Neural progenitor cell (in vitro differentiated cells): Measurements from ENCODE around the gene ZMYND8. TPM values are rescaled to one million over a fixed set of nuclear protein-coding genes. Genes with fewer than 3 reads are reported as not detected.

ENCODE experiments used
- DNase-seq: peaks from one replicate; pipeline ENCODE4 v3.0.0-alpha.2; 2016; ENCODE audit warnings: low spot score
- H2AFZ ChIP-seq: fragments of 200-600 bp; sonication (generic); replicated peaks from 2 replicates; pipeline ENCODE4 v1.6.1; 2016; ENCODE audit warnings: antibody characterized with exemption
- H3F3A ChIP-seq: fragments of 200-600 bp; sonication (generic); 2 replicates; pipeline ENCODE4 v1.6.1; 2016; ENCODE audit warnings: antibody characterized with exemption, low read depth
- H3K27ac ChIP-seq: fragments of 200-600 bp; sonication (generic); 2 replicates; pipeline ENCODE4 v1.5.1; 2016; ENCODE audit warnings: mild to moderate bottlenecking
- H3K27me3 ChIP-seq: fragments of 200-600 bp; sonication (generic); 2 replicates; pipeline ENCODE4 v1.6.1; 2016; ENCODE audit warnings: mild to moderate bottlenecking, moderate library complexity
- H3K36me3 ChIP-seq: fragments of 200-600 bp; sonication (generic); 2 replicates; pipeline ENCODE4 v1.5.1; 2016
- H3K4me1 ChIP-seq: fragments of 200-600 bp; sonication (generic); 2 replicates; pipeline ENCODE4 v1.6.1; 2016; ENCODE audit warnings: mixed run types
- H3K4me2 ChIP-seq: fragments of 200-600 bp; sonication (generic); 2 replicates; pipeline ENCODE4 v1.6.1; 2016
- H3K4me3 ChIP-seq: fragments of 200-600 bp; sonication (generic); 2 replicates; pipeline ENCODE4 v1.5.1; 2016
- H3K79me2 ChIP-seq: fragments of 200-600 bp; sonication (generic); 2 replicates; pipeline ENCODE4 v1.6.1; 2016; ENCODE audit warnings: low read depth
- H3K9ac ChIP-seq: fragments of 200-600 bp; sonication (generic); 2 replicates; pipeline ENCODE4 v1.6.1; 2016
- H3K9me3 ChIP-seq: fragments of 200-600 bp; sonication (generic); 2 replicates; pipeline ENCODE4 v1.5.1; 2016; ENCODE audit warnings: low read depth
- H4K20me1 ChIP-seq: fragments of 200-600 bp; sonication (generic); 2 replicates; pipeline ENCODE4 v1.6.1; 2016; ENCODE audit warnings: low read depth
- H3K27ac Mint-ChIP-seq: 3 replicates; pipeline ENCODE4 v1.8.0; 2021; ENCODE audit warnings: mixed read lengths
- H3K27me3 Mint-ChIP-seq: 2 replicates; pipeline ENCODE4 v1.8.0; 2022; ENCODE audit warnings: low read depth, mild to moderate bottlenecking, inconsistent platforms, moderate library complexity, mixed read lengths; ENCODE audit not compliant: insufficient read depth
- H3K36me3 Mint-ChIP-seq: 3 replicates; pipeline ENCODE4 v1.8.0; 2021; ENCODE audit warnings: mixed read lengths
- H3K4me1 Mint-ChIP-seq: 3 replicates; pipeline ENCODE4 v1.8.0; 2021; ENCODE audit warnings: mixed read lengths
- H3K4me3 Mint-ChIP-seq: 3 replicates; pipeline ENCODE4 v1.8.0; 2021; ENCODE audit warnings: mild to moderate bottlenecking, moderate library complexity, mixed read lengths
- H3K9me3 Mint-ChIP-seq: 3 replicates; pipeline ENCODE4 v1.8.0; 2020; ENCODE audit warnings: mixed read lengths
- EZH2 ChIP-seq: fragments of 200-600 bp; sonication (generic); IDR thresholded peaks from 2 replicates; pipeline ENCODE4 v1.6.1; 2017; ENCODE audit warnings: antibody characterized with exemption, mild to moderate bottlenecking, moderate library complexity
- EZH2phosphoT487 ChIP-seq: fragments of 200-600 bp; sonication (generic); IDR thresholded peaks from 2 replicates; pipeline ENCODE4 v1.6.1; 2017; ENCODE audit warnings: antibody characterized with exemption
- total RNA-seq: library from RNA; depleted of rRNA; stranded (reverse); fragments of >200 nt; gene quantifications from 2 replicates; pipeline ENCODE4 v1.2.3, GENCODE V29; 2015; ENCODE audit warnings: low replicate concordance
- TF ChIP-seq, protein P1 (sequence below): fragments of 200-600 bp; sonication (generic); IDR thresholded peaks from 2 replicates; pipeline ENCODE4 v1.5.1; 2017; ENCODE audit warnings: antibody characterized with exemption, mild to moderate bottlenecking

Gene ZMYND8
- total RNA-seq, 1 donor from 2014 or later: 59.4 TPM

DNA sequence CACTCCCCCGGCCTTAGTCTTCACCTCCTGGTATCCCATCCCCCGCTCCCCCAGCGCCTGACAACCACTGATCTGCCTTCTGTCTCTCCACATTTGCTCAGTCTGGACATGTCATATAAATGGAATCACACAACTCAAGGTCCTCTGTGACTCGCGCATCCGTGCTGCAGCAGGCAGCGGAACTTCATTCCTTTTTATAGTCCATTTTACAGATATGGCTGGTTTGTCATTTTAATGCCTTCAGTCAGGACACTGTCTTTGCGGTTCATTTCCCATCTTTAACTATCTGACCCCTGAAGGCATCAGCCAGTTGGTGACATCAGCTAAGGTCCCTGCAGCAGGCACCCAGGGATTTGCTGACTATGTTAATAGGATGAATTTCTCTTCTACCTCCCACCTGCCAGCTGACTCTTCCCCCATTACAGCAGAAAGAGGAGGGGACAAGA, 125.7 kb downstream of the ZMYND8 start:
- Histone ChIP-seq H3K9ac (no peak overlapping the region), H3K9me3 (no peaks in the 10 kb centered on the region), H3K36me3 (peaks cover 9% of the 10 kb centered on the region), H3K27ac (no peak overlapping the region), H3K4me2 (no peak overlapping the region), H2AFZ (no peak overlapping the region), H3K4me1 (peaks cover 4% of the 10 kb centered on the region), H3F3A (peaks cover 16% of the 10 kb centered on the region), H4K20me1 (no peaks in the 10 kb centered on the region), H3K79me2 (peaks cover 35% of the 10 kb centered on the region), H3K4me3 (no peak overlapping the region), H3K27me3 (no peaks in the 10 kb centered on the region)
- peaks cover 7% of the 10 kb centered on the region for H3K4me1 Mint-ChIP-seq
- DNase-seq: no peak
- TF ChIP-seq, protein P1, sequence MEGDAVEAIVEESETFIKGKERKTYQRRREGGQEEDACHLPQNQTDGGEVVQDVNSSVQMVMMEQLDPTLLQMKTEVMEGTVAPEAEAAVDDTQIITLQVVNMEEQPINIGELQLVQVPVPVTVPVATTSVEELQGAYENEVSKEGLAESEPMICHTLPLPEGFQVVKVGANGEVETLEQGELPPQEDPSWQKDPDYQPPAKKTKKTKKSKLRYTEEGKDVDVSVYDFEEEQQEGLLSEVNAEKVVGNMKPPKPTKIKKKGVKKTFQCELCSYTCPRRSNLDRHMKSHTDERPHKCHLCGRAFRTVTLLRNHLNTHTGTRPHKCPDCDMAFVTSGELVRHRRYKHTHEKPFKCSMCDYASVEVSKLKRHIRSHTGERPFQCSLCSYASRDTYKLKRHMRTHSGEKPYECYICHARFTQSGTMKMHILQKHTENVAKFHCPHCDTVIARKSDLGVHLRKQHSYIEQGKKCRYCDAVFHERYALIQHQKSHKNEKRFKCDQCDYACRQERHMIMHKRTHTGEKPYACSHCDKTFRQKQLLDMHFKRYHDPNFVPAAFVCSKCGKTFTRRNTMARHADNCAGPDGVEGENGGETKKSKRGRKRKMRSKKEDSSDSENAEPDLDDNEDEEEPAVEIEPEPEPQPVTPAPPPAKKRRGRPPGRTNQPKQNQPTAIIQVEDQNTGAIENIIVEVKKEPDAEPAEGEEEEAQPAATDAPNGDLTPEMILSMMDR: no peak
- no peak for TF ChIP-seq EZH2phosphoT487
- no peak for TF ChIP-seq EZH2
- H3K36me3 Mint-ChIP-seq: peaks cover 30% of the 10 kb centered on the region
- H3K4me3 Mint-ChIP-seq: no peak overlapping the region
- H3K27me3 Mint-ChIP-seq: peaks cover 5% of the 10 kb centered on the region
- no peak overlapping the region for H3K27ac Mint-ChIP-seq
- no peaks in the 10 kb centered on the region for H3K9me3 Mint-ChIP-seq

GRCh38 chr20:47228654-47229053, 127.8 kb downstream of the ZMYND8 start:
- H3K4me1 Mint-ChIP-seq: peaks cover 7% of the 10 kb centered on the region
- Histone ChIP-seq H3F3A (peaks cover 16% of the 10 kb centered on the region), H3K4me2 (no peak overlapping the region), H3K79me2 (peaks cover 24% of the 10 kb centered on the region), H3K4me3 (no peak overlapping the region), H3K27me3 (no peaks in the 10 kb centered on the region), H3K9ac (no peak overlapping the region), H4K20me1 (no peaks in the 10 kb centered on the region), H3K36me3 (peaks cover 10% of the 10 kb centered on the region), H3K9me3 (no peaks in the 10 kb centered on the region), H2AFZ (no peak overlapping the region), H3K4me1 (peaks cover 4% of the 10 kb centered on the region), H3K27ac (no peak overlapping the region)
- no peak overlapping the region for H3K4me3 Mint-ChIP-seq
- no peak for TF ChIP-seq EZH2phosphoT487
- TF ChIP-seq EZH2: no peak
- TF ChIP-seq, protein P1: no peak
- H3K36me3 Mint-ChIP-seq: peaks cover 33% of the 10 kb centered on the region
- no peaks in the 10 kb centered on the region for H3K9me3 Mint-ChIP-seq
- peaks cover 4% of the 10 kb centered on the region for H3K27me3 Mint-ChIP-seq
- no peak overlapping the region for H3K27ac Mint-ChIP-seq
- DNase-seq: no peak

GRCh38 chr20:47227576-47227975, 128.9 kb downstream of the ZMYND8 start:
- H3K4me1 Mint-ChIP-seq: peaks cover 7% of the 10 kb centered on the region
- no peak for TF ChIP-seq EZH2
- TF ChIP-seq, protein P1: no peak
- H2AFZ ChIP-seq: no peak overlapping the region
- no peaks in the 10 kb centered on the region for H3K27me3 ChIP-seq
- H3K4me3 Mint-ChIP-seq: no peak overlapping the region
- H3K9me3 Mint-ChIP-seq: no peaks in the 10 kb centered on the region
- no peak overlapping the region for H3K4me2 ChIP-seq
- H4K20me1 ChIP-seq: no peaks in the 10 kb centered on the region
- no peak overlapping the region for H3K27ac ChIP-seq
- H3K79me2 ChIP-seq: peaks cover 27% of the 10 kb centered on the region
- peaks cover 19% of the 10 kb centered on the region for H3F3A ChIP-seq
- no peak overlapping the region for H3K9ac ChIP-seq
- peaks cover 10% of the 10 kb centered on the region for H3K36me3 ChIP-seq
- peaks cover 4% of the 10 kb centered on the region for H3K4me1 ChIP-seq
- no peak overlapping the region for H3K4me3 ChIP-seq
- no peaks in the 10 kb centered on the region for H3K9me3 ChIP-seq
- H3K36me3 Mint-ChIP-seq: peaks cover 36% of the 10 kb centered on the region
- DNase-seq: no peak
- H3K27ac Mint-ChIP-seq: no peak overlapping the region
- peaks cover 3% of the 10 kb centered on the region for H3K27me3 Mint-ChIP-seq
